Chondrocyte (in vitro differentiated cells): Measurements from ENCODE around the gene ARID3C. TPM values are rescaled to one million over a fixed set of nuclear protein-coding genes. Genes with fewer than 3 reads are reported as not detected.

ENCODE experiments used
- DNase-seq: peaks from one replicate; pipeline ENCODE4 v3.0.0; 2021; ENCODE audit warnings: mixed read lengths, low spot score
- H3K27ac Mint-ChIP-seq: one replicate; pipeline ENCODE4 v1.8.0; 2021; ENCODE audit warnings: mild to moderate bottlenecking, moderate library complexity, mixed read lengths; ENCODE audit not compliant: unreplicated experiment
- H3K27me3 Mint-ChIP-seq: 2 replicates; pipeline ENCODE4 v1.8.0; 2021; ENCODE audit warnings: low read depth, mixed read lengths
- H3K36me3 Mint-ChIP-seq: 2 replicates; pipeline ENCODE4 v1.8.0; 2021; ENCODE audit warnings: low read depth, mixed read lengths
- H3K4me1 Mint-ChIP-seq: 2 replicates; pipeline ENCODE4 v1.8.0; 2021; ENCODE audit warnings: low read depth, mild to moderate bottlenecking, mixed read lengths
- H3K4me3 Mint-ChIP-seq: one replicate; pipeline ENCODE4 v1.8.0; 2021; ENCODE audit warnings: mild to moderate bottlenecking, moderate library complexity, mixed read lengths; ENCODE audit not compliant: unreplicated experiment
- H3K9me3 Mint-ChIP-seq: 2 replicates; pipeline ENCODE4 v1.8.0; 2021; ENCODE audit warnings: low read depth, mixed read lengths
- total RNA-seq: library from RNA; stranded (reverse); gene quantifications from 3 replicates; pipeline ENCODE4 v1.2.1, GENCODE V29; 2021
- TF ChIP-seq, protein P1 (sequence below): fragments of 200-600 bp; sonication (generic); IDR thresholded peaks from 2 replicates; pipeline ENCODE4 v1.5.0; 2021; ENCODE audit warnings: antibody characterized with exemption, mild to moderate bottlenecking, moderate library complexity

The ARID3C gene
- total RNA-seq, 1 donor from 2014 or later: 0.20 TPM

GRCh38 chr9:34601937-34602573, 26.8 kb downstream of the ARID3C start:
- no peak for DNase-seq
- Mint-ChIP-seq H3K27ac (no peak overlapping the region), H3K9me3 (no peaks in the 10 kb centered on the region), H3K27me3 (peaks cover 26% of the 10 kb centered on the region), H3K36me3 (no peaks in the 10 kb centered on the region), H3K4me3 (no peak overlapping the region), H3K4me1 (no peaks in the 10 kb centered on the region)
- TF ChIP-seq, protein P1, sequence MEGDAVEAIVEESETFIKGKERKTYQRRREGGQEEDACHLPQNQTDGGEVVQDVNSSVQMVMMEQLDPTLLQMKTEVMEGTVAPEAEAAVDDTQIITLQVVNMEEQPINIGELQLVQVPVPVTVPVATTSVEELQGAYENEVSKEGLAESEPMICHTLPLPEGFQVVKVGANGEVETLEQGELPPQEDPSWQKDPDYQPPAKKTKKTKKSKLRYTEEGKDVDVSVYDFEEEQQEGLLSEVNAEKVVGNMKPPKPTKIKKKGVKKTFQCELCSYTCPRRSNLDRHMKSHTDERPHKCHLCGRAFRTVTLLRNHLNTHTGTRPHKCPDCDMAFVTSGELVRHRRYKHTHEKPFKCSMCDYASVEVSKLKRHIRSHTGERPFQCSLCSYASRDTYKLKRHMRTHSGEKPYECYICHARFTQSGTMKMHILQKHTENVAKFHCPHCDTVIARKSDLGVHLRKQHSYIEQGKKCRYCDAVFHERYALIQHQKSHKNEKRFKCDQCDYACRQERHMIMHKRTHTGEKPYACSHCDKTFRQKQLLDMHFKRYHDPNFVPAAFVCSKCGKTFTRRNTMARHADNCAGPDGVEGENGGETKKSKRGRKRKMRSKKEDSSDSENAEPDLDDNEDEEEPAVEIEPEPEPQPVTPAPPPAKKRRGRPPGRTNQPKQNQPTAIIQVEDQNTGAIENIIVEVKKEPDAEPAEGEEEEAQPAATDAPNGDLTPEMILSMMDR: no peak

DNA sequence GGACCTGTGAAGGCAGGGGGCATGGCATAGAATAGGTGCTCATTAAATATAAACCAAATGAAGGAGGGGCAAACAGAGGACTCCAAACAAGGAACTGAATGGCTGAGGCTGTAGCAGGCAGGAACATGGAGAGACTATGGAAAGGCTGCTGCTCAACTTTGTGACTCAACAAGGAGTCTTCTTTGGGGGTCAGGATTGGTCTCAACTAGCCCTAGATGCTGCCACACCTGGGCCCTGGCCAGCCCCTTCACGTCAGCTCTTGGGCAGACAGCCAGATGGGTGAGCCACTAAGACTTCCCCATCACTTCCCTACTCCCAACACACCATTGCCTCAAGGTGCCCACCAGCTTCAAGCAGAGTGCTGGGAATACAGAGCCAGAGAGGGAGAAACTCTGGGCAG, 28.0 kb downstream of the ARID3C start:
- H3K36me3 Mint-ChIP-seq: no peaks in the 10 kb centered on the region
- TF ChIP-seq, protein P1: no peak
- no peaks in the 10 kb centered on the region for H3K9me3 Mint-ChIP-seq
- no peaks in the 10 kb centered on the region for H3K4me1 Mint-ChIP-seq
- no peak for DNase-seq
- no peak overlapping the region for H3K27ac Mint-ChIP-seq
- H3K27me3 Mint-ChIP-seq: peaks cover 34% of the 10 kb centered on the region
- H3K4me3 Mint-ChIP-seq: no peak overlapping the region

GRCh38 chr9:34599546-34599945, 29.3 kb downstream of the ARID3C start:
- H3K36me3 Mint-ChIP-seq: no peaks in the 10 kb centered on the region
- H3K4me3 Mint-ChIP-seq: no peak overlapping the region
- H3K4me1 Mint-ChIP-seq: no peaks in the 10 kb centered on the region
- peaks cover 28% of the 10 kb centered on the region for H3K27me3 Mint-ChIP-seq
- TF ChIP-seq, protein P1: no peak
- no peak for DNase-seq
- no peaks in the 10 kb centered on the region for H3K9me3 Mint-ChIP-seq
- no peak overlapping the region for H3K27ac Mint-ChIP-seq

- no peaks in the 10 kb centered on the region for H3K9me3 Mint-ChIP-seq
- DNase-seq: no peak
- H3K27ac Mint-ChIP-seq: no peak overlapping the region
- peaks cover 38% of the 10 kb centered on the region for H3K27me3 Mint-ChIP-seq
- no peak overlapping the region for H3K4me3 Mint-ChIP-seq
- TF ChIP-seq, protein P1: no peak
- no peaks in the 10 kb centered on the region for H3K36me3 Mint-ChIP-seq
- H3K4me1 Mint-ChIP-seq: peaks cover 8% of the 10 kb centered on the region
Measured at GRCh38 chr9:34594177-34594576, 34.7 kb downstream of the ARID3C start.

GRCh38 chr9:34592895-34593601, 35.8 kb downstream of the ARID3C start:
- no peaks in the 10 kb centered on the region for H3K36me3 Mint-ChIP-seq
- H3K9me3 Mint-ChIP-seq: no peaks in the 10 kb centered on the region
- peaks cover 16% of the 10 kb centered on the region for H3K4me1 Mint-ChIP-seq
- DNase-seq: no peak
- TF ChIP-seq, protein P1: no peak
- H3K27me3 Mint-ChIP-seq: peaks cover 48% of the 10 kb centered on the region
- H3K4me3 Mint-ChIP-seq: no peak overlapping the region
- no peak overlapping the region for H3K27ac Mint-ChIP-seq
